ENCODE results near the gene FIGNL1.

The FIGNL1 gene

DNA sequence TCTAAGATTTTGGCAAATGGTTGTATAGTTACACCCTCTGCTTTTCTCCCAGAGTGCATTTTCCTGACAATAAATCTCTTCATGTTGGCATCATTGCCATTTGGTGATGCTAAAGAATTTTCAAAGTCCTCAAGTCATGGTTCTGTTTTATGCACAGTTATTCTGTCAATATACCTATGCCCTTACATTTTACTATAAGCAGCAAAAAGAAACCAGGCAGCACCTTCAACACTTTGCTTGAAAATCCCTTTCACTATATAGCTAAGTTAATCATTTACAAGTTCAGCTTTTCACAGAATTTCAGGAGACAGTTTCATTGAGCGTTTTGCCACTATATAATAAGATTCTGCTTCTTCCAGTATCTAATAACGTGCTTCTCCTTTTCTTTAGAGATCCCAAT, 22.6 kb downstream of the FIGNL1 start:
- TF ChIP-seq, protein P1, sequence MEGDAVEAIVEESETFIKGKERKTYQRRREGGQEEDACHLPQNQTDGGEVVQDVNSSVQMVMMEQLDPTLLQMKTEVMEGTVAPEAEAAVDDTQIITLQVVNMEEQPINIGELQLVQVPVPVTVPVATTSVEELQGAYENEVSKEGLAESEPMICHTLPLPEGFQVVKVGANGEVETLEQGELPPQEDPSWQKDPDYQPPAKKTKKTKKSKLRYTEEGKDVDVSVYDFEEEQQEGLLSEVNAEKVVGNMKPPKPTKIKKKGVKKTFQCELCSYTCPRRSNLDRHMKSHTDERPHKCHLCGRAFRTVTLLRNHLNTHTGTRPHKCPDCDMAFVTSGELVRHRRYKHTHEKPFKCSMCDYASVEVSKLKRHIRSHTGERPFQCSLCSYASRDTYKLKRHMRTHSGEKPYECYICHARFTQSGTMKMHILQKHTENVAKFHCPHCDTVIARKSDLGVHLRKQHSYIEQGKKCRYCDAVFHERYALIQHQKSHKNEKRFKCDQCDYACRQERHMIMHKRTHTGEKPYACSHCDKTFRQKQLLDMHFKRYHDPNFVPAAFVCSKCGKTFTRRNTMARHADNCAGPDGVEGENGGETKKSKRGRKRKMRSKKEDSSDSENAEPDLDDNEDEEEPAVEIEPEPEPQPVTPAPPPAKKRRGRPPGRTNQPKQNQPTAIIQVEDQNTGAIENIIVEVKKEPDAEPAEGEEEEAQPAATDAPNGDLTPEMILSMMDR (IDR thresholded peaks at IDR 0.05; ENCODE audit: low read depth, low read length) = no peak
- DNase-seq (ENCODE audit: extremely low read depth, low read depth) = no peak

DNA sequence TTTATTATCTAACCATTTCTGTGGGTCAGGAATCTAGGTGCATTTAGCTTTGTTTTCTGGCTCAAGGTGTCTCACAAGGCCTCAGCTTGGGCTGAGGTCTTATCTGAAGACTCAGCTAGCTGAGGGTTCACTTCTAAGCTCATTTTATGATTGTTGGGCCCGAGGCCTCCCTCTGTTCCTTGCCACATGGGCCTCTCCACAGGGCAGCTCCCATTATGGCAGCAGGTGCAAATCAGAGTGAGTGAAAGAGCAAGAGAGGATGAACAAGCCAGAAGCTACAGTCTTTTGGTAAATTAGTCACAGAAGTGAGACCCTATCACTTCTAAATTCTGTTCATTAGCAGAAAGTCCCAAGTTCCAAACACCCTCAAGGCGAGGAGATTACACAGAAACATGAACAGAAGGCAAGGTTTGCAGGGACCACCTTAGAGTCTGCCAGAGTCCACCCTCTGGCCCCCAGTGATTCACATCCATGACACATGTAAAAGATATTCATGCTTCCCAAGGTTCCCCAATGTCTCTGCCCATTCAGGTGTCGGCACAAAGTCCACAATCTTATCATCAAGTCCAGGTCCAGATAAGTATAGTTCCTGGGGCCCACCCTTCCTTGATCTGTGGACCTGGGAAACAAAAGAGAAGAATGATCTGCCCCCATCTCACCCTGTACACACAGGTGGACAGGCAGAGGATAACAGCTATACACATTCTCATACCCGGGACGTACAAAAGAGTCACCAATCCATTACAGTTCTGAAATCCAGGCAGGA, 23.7 kb downstream of the FIGNL1 start:
- TF ChIP-seq, protein P1 (IDR thresholded peaks at IDR 0.05; ENCODE audit: low read depth, low read length) = no peak
- no peak for DNase-seq (ENCODE audit: extremely low read depth, low read depth)

DNA sequence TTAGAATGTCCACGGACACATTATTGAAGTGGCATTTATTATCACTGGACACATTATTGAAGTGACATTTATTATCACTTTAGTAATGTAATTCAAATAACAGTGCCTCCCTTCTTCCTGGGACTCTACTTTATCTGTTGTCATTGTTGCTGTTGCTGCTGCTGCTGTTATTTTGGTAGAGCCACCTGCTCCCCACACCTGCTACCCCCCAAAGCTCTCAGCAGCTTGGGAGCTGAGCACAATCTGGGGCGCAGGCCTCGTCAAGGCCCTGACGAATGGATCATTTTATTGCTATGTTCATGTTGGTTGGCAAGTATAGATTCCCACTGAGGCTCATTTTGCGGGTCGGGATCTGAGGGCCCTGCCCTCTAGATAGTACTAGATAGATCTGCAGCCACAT, 24.8 kb downstream of the FIGNL1 start:
- TF ChIP-seq, protein P1 (IDR thresholded peaks at IDR 0.05; ENCODE audit: low read depth, low read length) = no peak
- no peak for DNase-seq (ENCODE audit: extremely low read depth, low read depth)

DNA sequence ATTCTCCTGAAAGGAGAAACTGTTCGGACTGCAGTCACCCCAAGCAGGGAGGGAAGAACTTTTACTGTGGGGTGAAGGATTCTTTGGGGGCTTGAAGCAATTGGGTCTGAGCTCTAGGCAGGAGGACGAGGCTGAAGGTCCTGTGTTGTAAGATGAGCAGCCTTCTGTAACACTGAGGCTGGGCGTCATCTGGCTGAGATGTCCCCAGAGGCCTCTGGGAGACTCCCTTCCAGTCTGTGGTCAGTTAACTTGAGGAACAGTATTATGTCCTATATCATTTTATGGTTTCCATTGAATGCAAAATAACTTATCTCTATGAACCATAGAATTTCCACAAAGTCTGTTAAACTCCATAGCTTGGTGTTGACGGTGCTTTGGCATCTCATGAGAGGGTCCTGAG, 26.3 kb downstream of the FIGNL1 start:
- TF ChIP-seq, protein P1 (IDR thresholded peaks at IDR 0.05; ENCODE audit: low read depth, low read length) = no peak

DNA sequence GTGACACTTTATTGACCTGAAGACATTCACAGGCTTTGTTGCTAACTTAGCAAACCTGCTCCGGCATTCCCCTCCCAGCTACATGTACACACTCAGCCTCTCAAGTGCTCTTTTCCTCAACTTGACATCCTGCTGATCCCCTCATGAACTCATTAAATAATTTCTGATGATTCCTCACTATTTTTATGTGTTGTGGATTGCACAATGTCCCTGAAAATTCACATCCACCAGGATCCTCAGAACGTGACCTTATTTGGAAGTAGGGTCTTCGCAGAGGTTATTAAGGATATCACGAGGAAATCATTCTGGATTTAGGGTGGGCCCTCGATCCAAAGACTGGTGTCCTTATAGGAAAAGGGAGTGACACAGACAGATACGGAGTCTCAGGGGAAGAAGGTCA, 27.3 kb downstream of the FIGNL1 start:
- TF ChIP-seq, protein P1 (IDR thresholded peaks at IDR 0.05; ENCODE audit: low read depth, low read length) = no peak
- DNase-seq (ENCODE audit: extremely low read depth, low read depth) = no peak

More for the DNA sequence above, 26.3 kb downstream of the FIGNL1 start:
- DNase-seq (ENCODE audit: extremely low read depth, low read depth) = no peak

DNA sequence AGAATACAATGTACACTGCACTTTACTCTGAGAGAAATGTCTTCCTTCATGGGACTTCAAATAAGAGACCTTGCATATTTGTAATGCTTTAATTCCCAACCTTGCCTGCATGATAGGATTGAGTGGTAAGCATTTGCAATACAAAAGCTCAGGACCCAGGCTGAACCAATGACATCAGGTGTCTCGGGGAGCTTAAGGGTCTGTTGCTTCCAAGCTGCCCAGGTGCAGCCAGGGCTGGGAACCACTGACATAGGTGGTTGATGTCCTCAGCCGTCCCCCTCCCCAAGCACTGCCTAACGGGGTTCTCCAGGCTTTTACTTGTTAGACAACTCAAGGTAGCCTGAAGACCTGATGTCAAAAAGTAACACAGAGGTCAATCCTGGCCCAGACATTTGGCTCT, 29.1 kb downstream of the FIGNL1 start:
- TF ChIP-seq, protein P1 (IDR thresholded peaks at IDR 0.05; ENCODE audit: low read depth, low read length) = no peak
- DNase-seq (ENCODE audit: extremely low read depth, low read depth) = no peak

DNA sequence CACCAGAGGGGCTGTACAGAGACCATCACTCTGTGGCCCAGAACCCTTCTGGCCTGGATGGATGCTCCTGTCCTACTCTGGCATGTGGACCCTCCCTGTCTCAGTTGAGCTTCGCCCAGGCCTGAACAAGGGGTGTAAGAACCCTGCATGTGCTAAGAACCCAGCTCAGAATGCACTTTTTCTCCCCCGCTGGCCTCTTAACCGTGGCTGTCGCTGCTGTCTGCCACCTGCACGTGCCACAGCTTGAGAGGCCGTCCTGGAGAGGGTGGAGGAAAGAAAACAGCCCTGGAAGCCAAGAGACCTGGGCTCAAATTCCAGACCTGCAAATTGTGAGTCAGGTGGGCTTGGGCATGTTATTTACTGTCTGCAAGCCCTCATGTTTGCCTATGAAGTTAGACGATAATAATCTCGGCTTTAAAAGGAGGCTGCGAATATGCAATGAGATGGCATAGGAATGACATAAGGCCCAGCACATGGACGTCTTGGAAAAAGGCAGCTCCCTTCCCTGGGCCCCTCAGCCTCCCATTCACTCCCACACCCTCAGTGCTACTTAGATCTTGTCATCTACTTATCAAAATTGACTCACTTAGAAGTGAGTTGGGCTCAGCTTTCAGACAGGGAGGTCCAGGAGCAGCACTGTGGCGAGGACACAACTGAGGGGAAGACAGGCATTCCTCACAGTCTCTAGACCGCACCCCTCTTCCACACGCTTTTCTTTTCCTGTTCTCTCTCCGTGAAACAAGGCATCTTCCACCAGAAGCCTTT, 31.4 kb downstream of the FIGNL1 start:
- no peak for DNase-seq (ENCODE audit: extremely low read depth, low read depth)
- TF ChIP-seq, protein P1 (IDR thresholded peaks at IDR 0.05; ENCODE audit: low read depth, low read length) = no peak

Data from AG09319 (cell line).